WERI-Rb-1 (cell line): ENCODE measurements around the gene GABRA5.

ENCODE experiments used
- DNase-seq: peaks from one replicate; pipeline ENCODE4 v3.0.0-alpha.2; 2020
- H3K27ac ChIP-seq: fragments of 250-450 bp; sonication (Bioruptor Pico); 2 replicates; pipeline ENCODE4 v1.5.1; 2020; ENCODE audit warnings: mild to moderate bottlenecking, moderate library complexity
- H3K27me3 ChIP-seq: fragments of 250-450 bp; sonication (Bioruptor Pico); 2 replicates; pipeline ENCODE4 v1.5.1; 2021; ENCODE audit warnings: mild to moderate bottlenecking, low read depth, moderate library complexity; ENCODE audit not compliant: insufficient read depth, severe bottlenecking
- H3K36me3 ChIP-seq: fragments of 250-450 bp; sonication (Bioruptor Pico); 2 replicates; pipeline ENCODE4 v1.5.1; 2020; ENCODE audit warnings: mild to moderate bottlenecking, moderate library complexity
- H3K4me3 ChIP-seq: 2 replicates; pipeline ENCODE4 v1.5.1; 2011; ENCODE audit warnings: low read depth, mild to moderate bottlenecking, control low read depth, low read length
- H3K9me3 ChIP-seq: fragments of 250-450 bp; sonication (Bioruptor Pico); 2 replicates; pipeline ENCODE4 v1.5.1; 2021; ENCODE audit warnings: mild to moderate bottlenecking, moderate library complexity; ENCODE audit not compliant: severe bottlenecking
- CTCF ChIP-seq: IDR thresholded peaks from 2 replicates; pipeline ENCODE4 v1.5.1; 2011; ENCODE audit warnings: low read depth, mild to moderate bottlenecking, control low read depth, inconsistent platforms, low read length

The GABRA5 gene

DNA sequence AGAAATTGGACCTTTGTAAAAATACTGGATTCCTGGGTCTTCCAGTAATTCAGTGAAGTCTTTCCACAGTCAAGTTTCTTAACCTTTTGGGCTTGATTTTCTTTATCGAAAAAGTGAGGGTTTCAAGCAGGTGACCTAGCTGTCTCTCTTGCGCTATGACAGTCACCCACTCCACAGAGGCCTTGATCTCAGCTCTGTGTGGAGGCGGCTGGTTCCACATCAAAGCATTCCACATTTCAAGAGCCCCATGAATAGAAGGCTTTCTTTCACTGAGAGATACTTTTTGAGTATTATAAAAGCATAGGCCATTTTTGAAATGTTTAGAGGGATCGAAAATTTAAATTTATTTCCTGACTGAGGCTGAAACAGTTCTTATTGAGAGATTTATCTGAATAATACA, 43.9 kb downstream of the GABRA5 start:
- no peak for TF ChIP-seq CTCF
- DNase-seq: no peak
- H3K36me3 ChIP-seq: no peaks in the 10 kb centered on the region

GRCh38 chr15:26921433-26921832, 54.6 kb downstream of the GABRA5 start:
- Histone ChIP-seq H3K27ac (no peak overlapping the region), H3K9me3 (no peaks in the 10 kb centered on the region), H3K4me3 (no peak overlapping the region), H3K36me3 (no peaks in the 10 kb centered on the region), H3K27me3 (no peaks in the 10 kb centered on the region)
- DNase-seq: no peak
- no peak for TF ChIP-seq CTCF

More for the DNA sequence above, 43.9 kb downstream of the GABRA5 start:
- H3K4me3 ChIP-seq: no peak overlapping the region
- H3K9me3 ChIP-seq: no peaks in the 10 kb centered on the region
- no peaks in the 10 kb centered on the region for H3K27me3 ChIP-seq
- H3K27ac ChIP-seq: no peak overlapping the region

DNA sequence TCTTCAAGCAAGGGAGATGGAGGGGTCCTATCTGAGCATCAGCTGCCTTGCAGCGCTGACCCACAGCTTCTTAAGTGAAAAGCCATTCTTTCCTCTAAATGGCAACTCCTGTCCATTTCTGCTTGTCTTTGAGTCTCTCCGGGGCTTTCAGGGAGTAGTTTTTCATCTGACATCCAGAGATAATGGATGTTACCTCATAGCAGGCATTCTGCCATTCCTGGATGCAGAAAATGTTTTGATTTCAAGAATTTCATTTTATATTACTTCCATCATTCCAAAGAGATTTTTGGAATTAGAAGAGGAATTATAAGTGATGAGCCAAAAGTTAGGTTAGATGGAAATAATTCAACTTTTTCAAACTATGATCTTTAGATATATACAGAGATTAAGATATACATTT, 59.2 kb downstream of the GABRA5 start:
- Histone ChIP-seq H3K9me3 (no peaks in the 10 kb centered on the region), H3K36me3 (no peaks in the 10 kb centered on the region), H3K27ac (no peak overlapping the region), H3K4me3 (no peak overlapping the region), H3K27me3 (no peaks in the 10 kb centered on the region)
- no peak for TF ChIP-seq CTCF
- no peak for DNase-seq

- Histone ChIP-seq H3K9me3 (no peaks in the 10 kb centered on the region), H3K36me3 (no peaks in the 10 kb centered on the region), H3K4me3 (no peak overlapping the region), H3K27me3 (no peaks in the 10 kb centered on the region), H3K27ac (no peak overlapping the region)
- DNase-seq: no peak
- TF ChIP-seq CTCF: no peak
Observed at GRCh38 chr15:26928051-26928450, 61.2 kb downstream of the GABRA5 start.

GRCh38 chr15:26929588-26929987, 62.7 kb downstream of the GABRA5 start:
- H3K36me3 ChIP-seq: no peaks in the 10 kb centered on the region
- no peaks in the 10 kb centered on the region for H3K27me3 ChIP-seq
- DNase-seq: no peak
- TF ChIP-seq CTCF: no peak
- no peaks in the 10 kb centered on the region for H3K9me3 ChIP-seq
- H3K27ac ChIP-seq: no peak overlapping the region
- H3K4me3 ChIP-seq: no peak overlapping the region

DNA sequence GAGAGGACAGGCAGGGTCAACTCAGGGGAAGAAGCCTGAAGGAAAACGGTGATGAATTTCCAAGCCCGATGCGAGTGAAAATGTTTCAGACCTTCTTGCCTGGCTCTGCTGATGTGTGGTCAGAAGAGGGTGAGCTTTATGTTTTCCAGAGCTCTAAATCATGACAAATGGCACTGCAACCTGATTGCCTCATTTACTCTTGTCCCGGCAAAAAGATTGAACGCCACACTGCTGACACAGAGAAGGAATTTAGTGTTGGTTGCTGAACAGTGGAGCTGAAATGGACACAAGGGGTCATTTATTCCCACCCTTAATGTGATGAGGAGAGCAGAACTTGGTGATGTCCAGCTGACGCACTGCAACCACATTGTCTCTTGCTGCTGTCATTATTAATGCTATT, 68.0 kb downstream of the GABRA5 start:
- Histone ChIP-seq H3K27me3 (no peaks in the 10 kb centered on the region), H3K9me3 (no peaks in the 10 kb centered on the region), H3K4me3 (no peak overlapping the region), H3K36me3 (no peaks in the 10 kb centered on the region), H3K27ac (no peak overlapping the region)
- no peak for DNase-seq
- TF ChIP-seq CTCF: no peak
